ENCODE results near the gene C19orf47. TPM values are rescaled to one million over a fixed set of nuclear protein-coding genes. Genes with fewer than 3 reads are reported as not detected.

C19orf47 gene
- total RNA-seq, 1 experiment from 2014 or later, result 21.2 TPM

- intact Hi-C loops (cut with micrococcal nuclease; ENCODE audit: unreplicated experiment), result no loop called here
- Histone ChIP-seq H3K27ac (no peak overlapping the region), H3K79me2 (ENCODE audit: low read depth) (no peaks in the 10 kb centered on the region), H3K27me3 (ENCODE audit: insufficient read depth, low read depth) (no peaks in the 10 kb centered on the region), H2AFZ (no peak overlapping the region), H3K9me3 (ENCODE audit: insufficient read depth, low read depth) (no peaks in the 10 kb centered on the region), H3K9me2 (ENCODE audit: insufficient read depth) (no peaks in the 10 kb centered on the region), H3K36me3 (ENCODE audit: low read depth) (no peaks in the 10 kb centered on the region), H3K4me2 (no peak overlapping the region), H4K20me1 (ENCODE audit: insufficient read depth) (no peaks in the 10 kb centered on the region), H3K4me3 (no peak overlapping the region), H3F3A (ENCODE audit: insufficient read depth, low read depth) (no peaks in the 10 kb centered on the region), H3K4me1 (replicated peaks; ENCODE audit: insufficient read depth) (no peaks in the 10 kb centered on the region)
- POLR2A ChIA-PET (ENCODE audit: unreplicated experiment), result no interaction called here
- no TSS peak for BruUV-seq (replicated peaks)
- TF ChIP-seq EZH2 (IDR thresholded peaks at IDR 0.05; ENCODE audit: low read depth) (no peak), CTCF (conservative IDR thresholded peaks at IDR 0.05) (no peak)
- CTCF ChIA-PET, result no interaction called here
- no peak for DNase-seq
Measured at GRCh38 chr19:40358773-40359172, 10.6 kb upstream of the C19orf47 start.

- Histone ChIP-seq H3F3A (ENCODE audit: insufficient read depth, low read depth) (no peaks in the 10 kb centered on the region), H3K27me3 (ENCODE audit: insufficient read depth, low read depth) (no peaks in the 10 kb centered on the region), H4K20me1 (ENCODE audit: insufficient read depth) (no peaks in the 10 kb centered on the region), H3K36me3 (ENCODE audit: low read depth) (no peaks in the 10 kb centered on the region), H2AFZ (no peak overlapping the region), H3K9me2 (ENCODE audit: insufficient read depth) (no peaks in the 10 kb centered on the region), H3K4me2 (no peak overlapping the region), H3K9me3 (ENCODE audit: insufficient read depth, low read depth) (no peaks in the 10 kb centered on the region), H3K79me2 (ENCODE audit: low read depth) (no peaks in the 10 kb centered on the region), H3K4me3 (no peak overlapping the region), H3K4me1 (replicated peaks; ENCODE audit: insufficient read depth) (no peaks in the 10 kb centered on the region), H3K27ac (no peak overlapping the region)
- no TSS peak for BruUV-seq (replicated peaks)
- POLR2A ChIA-PET (ENCODE audit: unreplicated experiment), result no interaction called here
- CTCF ChIA-PET, result no interaction called here
- no peak for TF ChIP-seq EZH2 (IDR thresholded peaks at IDR 0.05; ENCODE audit: low read depth)
- TF ChIP-seq CTCF (conservative IDR thresholded peaks at IDR 0.05), result no peak
- intact Hi-C loops (cut with micrococcal nuclease; ENCODE audit: unreplicated experiment), result no loop called here
- no peak for DNase-seq
Measured at GRCh38 chr19:40357640-40358039, 9.4 kb upstream of the C19orf47 start.

GRCh38 chr19:40356681-40357595, 8.7 kb upstream of the C19orf47 start:
- Histone ChIP-seq H4K20me1 (ENCODE audit: insufficient read depth) (no peaks in the 10 kb centered on the region), H3K9me3 (ENCODE audit: insufficient read depth, low read depth) (no peaks in the 10 kb centered on the region), H3K27ac (no peak overlapping the region), H3K9me2 (ENCODE audit: insufficient read depth) (no peaks in the 10 kb centered on the region), H3K36me3 (ENCODE audit: low read depth) (no peaks in the 10 kb centered on the region), H3K4me1 (replicated peaks; ENCODE audit: insufficient read depth) (no peaks in the 10 kb centered on the region), H3K4me2 (no peak overlapping the region), H3K79me2 (ENCODE audit: low read depth) (no peaks in the 10 kb centered on the region), H3K27me3 (ENCODE audit: insufficient read depth, low read depth) (no peaks in the 10 kb centered on the region), H2AFZ (no peak overlapping the region), H3K4me3 (no peak overlapping the region), H3F3A (ENCODE audit: insufficient read depth, low read depth) (no peaks in the 10 kb centered on the region)
- BruUV-seq (replicated peaks), result no TSS peak
- no peak for DNase-seq
- intact Hi-C loops (cut with micrococcal nuclease; ENCODE audit: unreplicated experiment), result no loop called here
- CTCF ChIA-PET, result no interaction called here
- POLR2A ChIA-PET (ENCODE audit: unreplicated experiment), result interaction anchor here (0.5 kb wide), 1 partner anchor 199 kb away, joined by 3 read pairs; no protein-coding TSS in a partner anchor
- TF ChIP-seq EZH2 (IDR thresholded peaks at IDR 0.05; ENCODE audit: low read depth) (no peak), CTCF (conservative IDR thresholded peaks at IDR 0.05) (no peak)

All from PC-9 (cell line).